ENCODE results near the gene TMEM131.

The TMEM131 gene

DNA sequence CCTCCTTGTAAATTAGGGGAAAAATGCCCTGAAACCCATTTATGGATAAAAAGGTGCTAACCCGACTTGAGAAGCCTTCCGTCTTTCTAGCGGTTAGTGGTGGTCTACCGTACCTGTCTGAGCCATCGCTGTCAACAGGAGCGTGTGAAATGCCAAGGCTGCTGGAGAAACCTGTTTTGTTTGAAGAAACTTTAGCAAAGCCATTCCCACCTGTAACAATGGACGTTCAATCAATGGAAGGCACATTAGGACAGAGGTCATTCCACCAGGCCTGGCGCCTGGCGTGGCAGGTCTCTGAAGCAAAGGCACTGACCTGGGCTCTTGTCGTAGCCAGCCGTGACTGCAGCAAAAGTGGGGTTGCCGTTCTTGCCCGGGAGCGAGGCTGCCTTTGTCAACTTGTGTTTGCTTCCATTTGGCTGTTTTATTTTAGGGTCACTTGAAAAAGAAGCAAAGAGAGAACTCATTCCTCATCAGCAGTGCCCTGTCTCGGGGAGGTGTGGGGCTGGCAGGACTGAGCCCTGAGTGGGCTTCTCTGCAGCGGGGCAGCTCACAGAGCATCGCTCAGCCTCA lies 235.2 kb downstream of the TMEM131 start:
- no peak for DNase-seq (ENCODE audit: low read depth, low spot score)

DNA sequence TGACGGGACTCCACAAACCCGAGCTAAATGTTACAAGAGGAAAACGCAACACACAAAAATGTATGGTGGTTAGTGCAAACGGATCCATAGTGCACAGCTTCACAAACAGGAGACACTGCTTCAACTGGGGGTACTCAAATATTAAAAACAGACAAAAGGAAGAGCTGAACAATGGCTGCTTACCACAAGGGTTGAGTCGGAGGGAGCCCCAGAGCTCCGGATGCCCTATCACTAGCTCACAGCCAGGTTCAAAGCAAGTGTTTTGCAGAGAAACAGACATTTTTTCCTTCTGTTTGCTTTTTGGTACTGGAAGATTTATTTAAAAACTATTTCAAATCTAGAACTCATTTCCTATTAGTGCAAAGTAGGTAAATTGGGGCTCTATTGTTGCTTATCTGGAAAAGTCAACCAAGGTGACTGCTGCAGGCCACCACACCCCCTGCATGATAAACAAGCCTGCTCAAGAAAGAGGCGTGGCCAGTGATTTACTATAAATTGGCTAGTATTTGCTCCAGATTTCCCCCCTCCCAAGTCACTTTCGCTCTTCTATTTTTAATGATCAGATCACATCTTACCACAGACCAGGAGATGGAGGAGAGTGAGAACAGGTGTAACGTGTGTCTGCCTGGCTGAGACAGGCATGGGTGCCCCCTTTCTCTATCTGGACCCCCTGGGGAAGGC lies 235.9 kb downstream of the TMEM131 start:
- DNase-seq (ENCODE audit: low read depth, low spot score): no peak

DNA sequence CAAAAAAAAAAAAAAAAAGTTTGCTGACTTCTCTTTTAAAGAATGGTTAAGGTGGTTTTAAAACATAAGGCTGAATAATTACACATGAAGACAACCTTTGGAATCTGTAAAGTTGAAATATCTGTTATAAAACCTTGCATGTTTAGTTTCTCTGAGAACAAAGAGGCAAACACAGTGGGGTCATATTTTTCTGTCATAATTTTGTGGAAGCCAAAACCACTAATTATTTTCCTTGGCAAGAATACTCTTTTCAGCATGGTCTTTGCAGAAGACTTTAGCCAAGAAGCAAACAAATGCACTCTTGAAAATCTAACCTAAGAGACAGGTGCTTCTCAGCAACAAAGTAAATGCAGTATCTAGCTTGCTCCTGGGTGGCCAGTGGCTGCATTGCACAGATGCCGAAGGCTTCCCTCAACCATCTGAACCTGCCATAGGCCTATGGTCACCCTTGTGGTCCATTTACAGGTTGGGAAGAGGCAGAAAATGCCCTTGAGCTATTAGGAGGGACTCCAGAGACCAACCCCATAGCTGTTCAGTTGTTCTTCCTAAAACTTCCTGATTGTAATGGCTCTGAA lies 237.5 kb downstream of the TMEM131 start:
- DNase-seq (ENCODE audit: low read depth, low spot score): no peak

DNA sequence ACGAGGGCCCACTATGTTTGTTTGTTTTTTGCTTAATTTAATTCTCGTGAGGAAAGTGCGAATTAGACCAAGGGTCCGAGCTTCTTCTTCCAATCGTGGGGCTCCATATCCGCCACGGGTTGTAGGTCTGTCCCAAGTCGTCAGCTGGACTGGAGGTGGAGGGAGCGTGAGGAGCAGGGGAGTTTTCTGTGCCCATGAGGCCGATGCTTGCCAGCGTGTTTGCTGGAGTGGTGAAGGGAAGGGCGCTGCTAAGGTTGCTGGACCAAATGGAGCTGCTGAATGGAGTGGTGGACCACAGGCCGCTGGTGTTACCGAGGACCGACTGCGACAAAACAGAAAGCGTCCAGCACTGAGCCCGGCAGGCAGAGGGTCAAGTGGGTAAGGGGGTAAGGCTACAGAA lies 238.7 kb downstream of the TMEM131 start:
- no peak for DNase-seq (ENCODE audit: low read depth, low spot score)

DNA sequence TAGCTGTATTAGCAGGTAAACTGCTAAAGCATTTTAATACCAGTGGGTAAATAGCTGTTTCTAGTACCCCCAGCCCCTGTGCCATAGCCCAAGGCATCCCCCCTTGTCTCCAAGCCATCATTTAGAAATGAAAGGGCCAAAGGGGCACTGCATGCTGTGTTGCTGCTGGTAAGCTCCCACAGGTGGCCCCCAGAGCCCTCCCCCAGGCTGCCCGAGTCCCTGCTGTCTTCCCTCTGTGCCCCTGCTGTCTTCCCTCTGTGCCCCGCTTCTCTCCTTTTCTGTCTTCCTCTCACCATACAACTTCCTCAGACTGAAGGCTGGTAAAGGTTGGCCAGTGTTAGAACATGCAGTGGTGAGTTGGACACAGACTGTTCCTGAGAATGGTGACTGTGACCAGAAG lies 240.3 kb downstream of the TMEM131 start:
- DNase-seq (ENCODE audit: low read depth, low spot score): no peak

GRCh38 chr2:97754690-97755346 lies 240.9 kb downstream of the TMEM131 start:
- no peak for DNase-seq (ENCODE audit: low read depth, low spot score)

DNA sequence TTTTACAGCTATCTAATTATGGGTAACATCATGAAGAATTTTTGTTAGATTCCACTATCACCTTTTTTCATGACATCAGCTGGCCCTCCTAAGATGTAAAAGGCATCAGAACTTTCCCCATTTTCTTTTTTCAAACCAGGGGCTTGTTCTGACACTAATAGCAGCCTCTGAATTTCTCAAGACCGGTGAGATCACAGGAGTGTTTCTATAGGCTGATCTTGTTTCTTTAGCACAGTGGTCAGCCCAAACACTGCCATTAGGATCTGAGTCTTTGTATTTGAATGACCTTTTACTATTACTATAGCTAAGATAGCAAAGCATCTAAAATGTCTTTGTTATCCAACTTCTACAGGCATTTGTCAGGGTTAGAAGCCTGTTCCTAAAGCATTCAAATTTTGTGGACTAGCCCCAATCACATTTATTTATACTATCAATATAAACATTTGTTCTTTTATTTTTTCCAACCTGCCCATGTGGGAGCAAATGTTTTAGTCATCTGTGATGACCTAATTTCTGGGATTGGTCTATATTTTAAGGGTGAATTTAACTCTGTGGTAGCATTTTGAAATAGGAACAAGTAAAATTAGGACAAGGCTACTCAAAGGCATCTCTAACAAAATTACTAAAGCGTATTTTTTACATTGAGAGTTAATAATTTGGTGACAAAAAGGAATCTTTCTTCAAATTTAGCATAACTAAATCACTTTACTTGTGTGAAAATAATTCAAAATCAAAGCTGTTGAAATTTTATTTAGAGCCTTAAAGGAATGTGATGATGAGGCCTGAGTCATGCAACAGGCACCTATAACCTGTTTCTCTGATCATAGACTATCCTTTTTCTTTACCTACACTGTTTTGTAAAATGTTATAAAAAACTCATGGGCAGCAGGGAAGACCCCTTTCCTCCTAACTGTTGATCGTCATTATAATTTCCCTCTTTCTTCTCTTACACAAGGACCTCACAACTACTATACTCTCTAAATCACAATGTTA lies 243.1 kb downstream of the TMEM131 start:
- no peak for DNase-seq (ENCODE audit: low read depth, low spot score)

DNA sequence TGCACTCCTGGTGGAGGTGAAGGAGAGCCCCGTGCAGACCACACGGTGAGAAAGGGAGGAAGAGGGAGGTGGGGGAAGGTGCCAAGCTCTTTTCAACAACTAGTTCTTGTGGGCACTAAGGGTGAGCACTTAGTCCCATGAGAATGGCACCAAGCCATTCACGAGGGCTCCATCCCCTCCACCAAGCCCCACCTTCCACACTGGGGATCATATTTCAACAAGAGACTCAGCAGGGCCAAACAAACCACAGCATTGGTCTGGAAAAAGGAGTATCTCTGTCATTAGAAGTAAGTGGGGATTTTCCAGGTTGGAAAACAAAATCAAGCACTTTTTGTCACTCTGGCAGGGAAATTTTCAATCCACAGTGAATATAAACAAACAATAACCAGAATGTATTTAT lies 244.0 kb downstream of the TMEM131 start:
- no peak for DNase-seq (ENCODE audit: low read depth, low spot score)

DNA sequence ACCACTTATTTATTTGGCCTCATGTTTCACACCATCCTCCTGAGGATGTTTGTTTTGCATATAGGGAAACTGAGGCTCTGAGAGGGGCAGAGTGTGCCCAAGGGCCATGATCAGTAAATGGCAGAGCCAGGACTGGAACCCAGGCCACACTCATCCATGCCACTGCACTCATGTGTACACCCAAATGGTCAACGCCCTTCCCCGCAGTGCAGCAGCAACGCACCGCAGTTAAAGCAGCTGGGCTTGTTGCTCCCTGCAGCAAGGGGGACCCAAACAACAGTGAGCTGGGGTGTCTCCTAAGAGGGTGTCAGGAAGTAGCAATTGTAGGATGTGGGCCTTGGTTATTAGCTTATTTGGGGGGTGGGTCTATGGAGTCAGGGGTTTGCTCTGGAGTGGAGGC lies 245.7 kb downstream of the TMEM131 start:
- no peak for DNase-seq (ENCODE audit: low read depth, low spot score)

GRCh38 chr2:97749581-97749980 lies 246.2 kb downstream of the TMEM131 start:
- no peak for DNase-seq (ENCODE audit: low read depth, low spot score)

- DNase-seq (ENCODE audit: low read depth, low spot score): no peak
These were observed 248.0 kb downstream of the TMEM131 start for GRCh38 chr2:97747716-97748115.

GRCh38 chr2:97747285-97747684 lies 248.5 kb downstream of the TMEM131 start:
- no peak for DNase-seq (ENCODE audit: low read depth, low spot score)

DNA sequence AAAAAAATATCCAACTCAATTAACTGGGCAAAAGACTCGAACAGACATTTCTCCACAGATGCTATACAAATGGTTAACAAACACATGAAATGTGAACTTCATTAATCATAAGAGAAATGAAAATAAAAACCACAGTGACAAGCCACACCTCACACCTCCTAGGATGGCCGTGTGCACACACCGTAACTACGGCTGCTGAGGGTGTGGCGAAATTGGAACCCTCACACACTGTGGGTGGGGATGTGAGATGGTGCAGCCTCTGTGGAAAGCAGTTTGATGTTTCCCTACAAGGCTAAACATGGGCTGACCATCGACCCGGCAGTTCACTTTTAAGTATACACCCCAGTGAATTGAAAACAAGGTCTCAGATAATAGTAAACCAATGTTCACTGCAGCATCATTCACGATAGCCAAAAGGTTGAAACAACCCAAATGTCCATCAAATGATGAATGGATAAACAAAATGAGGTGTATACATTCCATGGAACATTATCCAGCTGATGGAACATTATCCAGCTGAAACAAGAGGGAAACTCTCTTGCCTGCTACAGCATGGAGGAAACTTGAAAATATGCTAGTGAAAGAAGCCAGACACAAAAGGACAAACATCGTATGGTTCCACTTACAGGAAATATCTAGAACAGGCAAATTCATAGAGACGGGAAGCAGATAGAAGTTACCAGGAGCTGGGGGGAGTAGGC lies 250.1 kb downstream of the TMEM131 start:
- no peak for DNase-seq (ENCODE audit: low read depth, low spot score)

GRCh38 chr2:97743913-97744312 lies 251.8 kb downstream of the TMEM131 start:
- no peak for DNase-seq (ENCODE audit: low read depth, low spot score)

DNA sequence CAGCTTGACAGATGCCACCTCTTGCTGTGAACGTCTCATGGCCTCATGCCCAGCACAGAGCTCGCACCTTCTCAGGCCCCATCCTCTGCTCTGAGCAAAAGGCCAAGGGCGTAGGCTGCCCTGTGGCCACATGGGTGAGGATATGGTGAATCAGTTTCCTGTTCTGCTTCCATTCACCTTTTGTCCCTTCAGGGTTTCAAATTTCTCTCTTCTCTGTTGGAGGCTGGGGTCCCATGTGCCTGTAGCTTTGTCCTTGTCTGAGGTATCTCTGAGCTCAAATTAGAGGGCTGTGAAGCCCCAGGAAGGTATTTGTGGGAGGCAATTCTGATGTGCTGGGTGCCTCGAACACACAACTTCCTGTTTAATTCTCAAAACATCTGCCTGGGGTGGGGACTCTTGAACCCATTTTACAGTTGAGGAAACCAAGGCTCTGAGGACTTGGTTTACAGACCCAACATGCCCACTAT lies 253.3 kb downstream of the TMEM131 start:
- DNase-seq (ENCODE audit: low read depth, low spot score): no peak

DNA sequence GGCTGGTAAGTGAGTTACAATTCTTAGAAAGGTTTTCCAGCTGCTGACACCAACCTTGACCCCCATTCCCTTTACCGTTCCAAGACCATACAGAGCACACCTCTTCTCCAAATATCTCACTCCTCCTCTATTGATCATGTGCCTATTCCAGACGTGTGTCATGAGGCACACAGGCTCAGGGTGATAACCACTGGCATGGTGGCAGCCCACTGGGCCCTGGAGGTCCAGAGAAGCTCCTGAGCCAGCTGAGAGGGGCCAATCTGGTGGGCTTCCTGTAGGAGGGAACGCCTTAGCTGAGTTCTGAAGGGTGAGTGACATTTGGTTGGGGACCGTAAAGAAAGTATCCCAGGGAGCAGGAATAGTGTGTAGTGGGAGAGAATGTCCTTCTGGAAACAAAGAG lies 254.1 kb downstream of the TMEM131 start:
- no peak for DNase-seq (ENCODE audit: low read depth, low spot score)

GRCh38 chr2:97741251-97741650 lies 254.5 kb downstream of the TMEM131 start:
- DNase-seq (ENCODE audit: low read depth, low spot score): no peak

DNA sequence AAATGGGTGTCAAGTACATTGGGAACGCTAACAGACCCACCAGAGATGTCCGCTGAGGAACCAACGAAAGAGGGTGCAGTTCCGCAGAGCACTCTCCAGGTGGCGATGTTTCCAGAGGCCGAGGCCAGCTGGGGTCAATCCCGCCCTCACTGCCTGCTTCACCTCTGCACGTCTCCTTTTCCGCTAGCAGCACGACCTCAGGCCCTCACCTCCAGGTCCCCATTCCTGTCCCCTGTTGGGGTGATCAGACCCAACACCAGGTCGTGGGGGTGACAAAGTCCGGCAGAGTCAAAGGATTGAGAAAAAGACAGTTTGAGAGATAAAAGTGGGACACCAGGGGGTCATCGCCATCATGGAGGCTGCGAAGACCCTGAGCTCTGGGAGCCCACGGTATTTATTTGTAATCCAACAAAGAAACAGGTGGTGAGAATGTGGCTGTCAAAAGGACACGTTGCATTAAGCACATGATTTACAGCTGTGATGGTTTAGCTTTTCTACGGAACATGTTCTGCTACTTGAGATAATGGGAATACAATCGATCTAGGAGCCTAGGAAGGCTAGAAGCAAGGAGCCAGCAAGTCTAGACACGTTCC lies 255.1 kb downstream of the TMEM131 start:
- no peak for DNase-seq (ENCODE audit: low read depth, low spot score)

- DNase-seq (ENCODE audit: low read depth, low spot score): no peak
These were observed 255.9 kb downstream of the TMEM131 start for GRCh38 chr2:97739893-97740245.

DNA sequence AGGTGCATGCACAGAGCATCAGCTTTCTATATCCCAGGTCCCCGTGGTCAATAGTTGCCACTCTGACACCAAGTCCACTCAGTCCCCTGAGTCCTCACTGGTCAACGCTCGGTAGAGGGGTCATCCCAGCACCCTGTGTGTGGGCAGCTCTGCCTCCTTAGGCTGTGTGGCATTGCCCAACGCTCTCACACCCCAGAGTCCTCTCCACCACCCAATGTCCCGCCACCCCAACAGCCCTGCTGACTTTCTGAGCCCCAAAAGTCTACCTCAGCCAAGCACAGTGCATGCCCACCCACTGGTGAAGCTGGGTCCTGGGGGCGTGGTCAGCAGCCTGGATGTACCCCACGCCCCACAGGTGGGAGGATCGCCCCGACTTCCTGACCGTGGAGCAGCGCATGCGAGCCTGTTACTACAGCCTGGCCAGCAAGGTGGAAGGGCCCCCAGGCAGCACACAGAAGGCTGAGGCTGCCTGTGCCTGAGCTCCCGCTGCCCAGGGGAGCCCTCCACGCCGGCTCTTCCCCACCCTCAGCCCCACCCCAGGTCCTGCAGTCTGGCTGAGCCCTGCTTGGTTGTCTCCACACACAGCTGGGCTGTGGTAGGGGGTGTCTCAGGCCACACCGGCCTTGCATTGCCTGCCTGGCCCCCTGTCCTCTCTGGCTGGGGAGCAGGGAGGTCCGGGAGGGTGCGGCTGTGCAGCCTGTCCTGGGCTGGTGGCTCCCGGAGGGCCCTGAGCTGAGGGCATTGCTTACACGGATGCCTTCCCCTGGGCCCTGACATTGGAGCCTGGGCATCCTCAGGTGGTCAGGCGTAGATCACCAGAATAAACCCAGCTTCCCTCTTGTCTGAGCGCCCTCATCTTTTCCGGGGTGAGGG lies 256.5 kb downstream of the TMEM131 start:
- no peak for DNase-seq (ENCODE audit: low read depth, low spot score)
